ENCODE results near the gene GABRP.

The GABRP gene

GRCh38 chr5:170813231-170813630 is 29.7 kb downstream of the GABRP start:
- Histone ChIP-seq H3K4me3 (ENCODE audit: low read length) (no peak overlapping the region), H3K36me3 (replicated peaks; ENCODE audit: low read depth, low read length) (no peaks in the 10 kb centered on the region), H3K9me3 (ENCODE audit: insufficient read depth, low read length) (no peaks in the 10 kb centered on the region), H3K4me2 (ENCODE audit: low read length) (no peak overlapping the region), H3K27ac (ENCODE audit: low read length) (no peak overlapping the region), H3K4me1 (ENCODE audit: low read length) (no peaks in the 10 kb centered on the region), H4K20me1 (ENCODE audit: insufficient read depth, low read length) (no peaks in the 10 kb centered on the region), H3K9ac (ENCODE audit: low read length) (no peak overlapping the region), H2AFZ (ENCODE audit: low read depth, low read length) (no peak overlapping the region), H3K27me3 (ENCODE audit: low read depth, low read length) (peaks cover 58% of the 10 kb centered on the region), H3K79me2 (ENCODE audit: low read length) (no peaks in the 10 kb centered on the region)
- no peak for TF ChIP-seq EZH2phosphoT487 (IDR thresholded peaks at IDR 0.05; ENCODE audit: low read depth)
- no peak for TF ChIP-seq CTCF (IDR thresholded peaks at IDR 0.05; ENCODE audit: low read depth, low read length)

GRCh38 chr5:170817195-170817594 is 33.7 kb downstream of the GABRP start:
- H3K27me3 ChIP-seq (ENCODE audit: low read depth, low read length) = peaks cover 40% of the 10 kb centered on the region
- TF ChIP-seq CTCF (IDR thresholded peaks at IDR 0.05; ENCODE audit: low read depth, low read length) = no peak
- no peak for TF ChIP-seq EZH2phosphoT487 (IDR thresholded peaks at IDR 0.05; ENCODE audit: low read depth)
- no peak overlapping the region for H2AFZ ChIP-seq (ENCODE audit: low read depth, low read length)
- H3K27ac ChIP-seq (ENCODE audit: low read length) = no peak overlapping the region
- no peak overlapping the region for H3K4me3 ChIP-seq (ENCODE audit: low read length)
- no peaks in the 10 kb centered on the region for H3K9me3 ChIP-seq (ENCODE audit: insufficient read depth, low read length)
- no peak overlapping the region for H3K4me2 ChIP-seq (ENCODE audit: low read length)
- H3K79me2 ChIP-seq (ENCODE audit: low read length) = no peaks in the 10 kb centered on the region
- no peaks in the 10 kb centered on the region for H3K4me1 ChIP-seq (ENCODE audit: low read length)
- H3K36me3 ChIP-seq (replicated peaks; ENCODE audit: low read depth, low read length) = no peaks in the 10 kb centered on the region
- H3K9ac ChIP-seq (ENCODE audit: low read length) = no peak overlapping the region
- no peaks in the 10 kb centered on the region for H4K20me1 ChIP-seq (ENCODE audit: insufficient read depth, low read length)

- Histone ChIP-seq H3K27ac (ENCODE audit: low read length) (no peak overlapping the region), H3K27me3 (ENCODE audit: low read depth, low read length) (peaks cover 37% of the 10 kb centered on the region), H3K4me3 (ENCODE audit: low read length) (no peak overlapping the region), H3K4me1 (ENCODE audit: low read length) (no peaks in the 10 kb centered on the region), H3K9me3 (ENCODE audit: insufficient read depth, low read length) (no peaks in the 10 kb centered on the region), H2AFZ (ENCODE audit: low read depth, low read length) (no peak overlapping the region), H3K4me2 (ENCODE audit: low read length) (no peak overlapping the region), H4K20me1 (ENCODE audit: insufficient read depth, low read length) (no peaks in the 10 kb centered on the region), H3K36me3 (replicated peaks; ENCODE audit: low read depth, low read length) (no peaks in the 10 kb centered on the region), H3K9ac (ENCODE audit: low read length) (no peak overlapping the region), H3K79me2 (ENCODE audit: low read length) (no peaks in the 10 kb centered on the region)
- TF ChIP-seq EZH2phosphoT487 (IDR thresholded peaks at IDR 0.05; ENCODE audit: low read depth) = no peak
- TF ChIP-seq CTCF (IDR thresholded peaks at IDR 0.05; ENCODE audit: low read depth, low read length) = no peak
Observed at GRCh38 chr5:170818232-170818631, 34.7 kb downstream of the GABRP start.

GRCh38 chr5:170819824-170820223 is 36.3 kb downstream of the GABRP start:
- TF ChIP-seq CTCF (IDR thresholded peaks at IDR 0.05; ENCODE audit: low read depth, low read length) (no peak), EZH2phosphoT487 (IDR thresholded peaks at IDR 0.05; ENCODE audit: low read depth) (no peak)
- H3K4me3 ChIP-seq (ENCODE audit: low read length) = no peak overlapping the region
- H2AFZ ChIP-seq (ENCODE audit: low read depth, low read length) = no peak overlapping the region
- H3K9me3 ChIP-seq (ENCODE audit: insufficient read depth, low read length) = no peaks in the 10 kb centered on the region
- H3K27me3 ChIP-seq (ENCODE audit: low read depth, low read length) = peaks cover 34% of the 10 kb centered on the region
- no peaks in the 10 kb centered on the region for H4K20me1 ChIP-seq (ENCODE audit: insufficient read depth, low read length)
- H3K9ac ChIP-seq (ENCODE audit: low read length) = no peak overlapping the region
- no peaks in the 10 kb centered on the region for H3K79me2 ChIP-seq (ENCODE audit: low read length)
- no peaks in the 10 kb centered on the region for H3K36me3 ChIP-seq (replicated peaks; ENCODE audit: low read depth, low read length)
- H3K4me2 ChIP-seq (ENCODE audit: low read length) = no peak overlapping the region
- H3K27ac ChIP-seq (ENCODE audit: low read length) = no peak overlapping the region
- H3K4me1 ChIP-seq (ENCODE audit: low read length) = no peaks in the 10 kb centered on the region

All from OCI-LY3 (cell line).